ENCODE data around the gene PMIS2. TPM values are rescaled to one million over a fixed set of nuclear protein-coding genes. Genes with fewer than 3 reads are reported as not detected.

PMIS2 gene
- total RNA-seq, 1 experiment from 2014 or later, result not detected

- CTCF ChIA-PET, result no interaction called here
- no peaks in the 10 kb centered on the region for H3K4me1 ChIP-seq
- Mint-ChIP-seq H3K9me3 (ENCODE audit: unreplicated experiment) (peaks cover 13% of the 10 kb centered on the region), H3K27me3 (ENCODE audit: insufficient read depth, unreplicated experiment) (peaks cover 8% of the 10 kb centered on the region), H3K4me3 (ENCODE audit: unreplicated experiment) (no peak overlapping the region), H3K36me3 (ENCODE audit: insufficient read depth, unreplicated experiment) (no peaks in the 10 kb centered on the region), H3K4me1 (ENCODE audit: low read depth, unreplicated experiment) (no peaks in the 10 kb centered on the region), H3K27ac (ENCODE audit: unreplicated experiment) (no peak overlapping the region)
- no peak for TF ChIP-seq CTCF (IDR thresholded peaks at IDR 0.05; ENCODE audit: insufficient read depth in 1 of 2, low read depth in 1 of 2, low read length in 1 of 2, severe bottlenecking in 1 of 2, unreplicated experiment in 1 of 2)
- peaks cover 6% of the 10 kb centered on the region for H3K9me3 ChIP-seq
- no peaks in the 10 kb centered on the region for H3K27me3 ChIP-seq (replicated peaks; ENCODE audit: control insufficient read depth, insufficient read depth, low read length)
- POLR2A ChIA-PET, result no interaction called here
- H3K4me3 ChIP-seq (ENCODE audit: low read depth, low read length), result no peak overlapping the region
- intact Hi-C loops (cut with micrococcal nuclease; ENCODE audit: unreplicated experiment), result no loop called here
- no TSS peak for BruUV-seq (replicated peaks)
- DNase-seq, result no peak
- H3K36me3 ChIP-seq (ENCODE audit: control insufficient read depth, insufficient read depth, low read length), result no peaks in the 10 kb centered on the region
Measured at GRCh38 chr19:35571406-35571965, 14.5 kb upstream of the PMIS2 start.

- peaks cover 26% of the 10 kb centered on the region for H3K9me3 ChIP-seq
- no peak for TF ChIP-seq CTCF (IDR thresholded peaks at IDR 0.05; ENCODE audit: insufficient read depth in 1 of 2, low read depth in 1 of 2, low read length in 1 of 2, severe bottlenecking in 1 of 2, unreplicated experiment in 1 of 2)
- H3K9me3 Mint-ChIP-seq (ENCODE audit: unreplicated experiment), result peaks cover 22% of the 10 kb centered on the region
- H3K36me3 ChIP-seq (ENCODE audit: control insufficient read depth, insufficient read depth, low read length), result no peaks in the 10 kb centered on the region
- H3K27ac Mint-ChIP-seq (ENCODE audit: unreplicated experiment), result no peak overlapping the region
- no peaks in the 10 kb centered on the region for H3K36me3 Mint-ChIP-seq (ENCODE audit: insufficient read depth, unreplicated experiment)
- no peaks in the 10 kb centered on the region for H3K27me3 ChIP-seq (replicated peaks; ENCODE audit: control insufficient read depth, insufficient read depth, low read length)
- CTCF ChIA-PET, result no interaction called here
- no TSS peak for BruUV-seq (replicated peaks)
- H3K4me1 ChIP-seq, result no peaks in the 10 kb centered on the region
- POLR2A ChIA-PET, result no interaction called here
- no peak overlapping the region for H3K4me3 ChIP-seq (ENCODE audit: low read depth, low read length)
- H3K27me3 Mint-ChIP-seq (ENCODE audit: insufficient read depth, unreplicated experiment), result peaks cover 2% of the 10 kb centered on the region
- no peak overlapping the region for H3K4me3 Mint-ChIP-seq (ENCODE audit: unreplicated experiment)
- intact Hi-C loops (cut with micrococcal nuclease; ENCODE audit: unreplicated experiment), result no loop called here
- no peaks in the 10 kb centered on the region for H3K4me1 Mint-ChIP-seq (ENCODE audit: low read depth, unreplicated experiment)
- DNase-seq, result no peak
Measured at GRCh38 chr19:35577918-35578317, 8.1 kb upstream of the PMIS2 start.

- ChIA-PET POLR2A (no interaction called here), CTCF (no interaction called here)
- no peak for TF ChIP-seq CTCF (IDR thresholded peaks at IDR 0.05; ENCODE audit: insufficient read depth in 1 of 2, low read depth in 1 of 2, low read length in 1 of 2, severe bottlenecking in 1 of 2, unreplicated experiment in 1 of 2)
- Mint-ChIP-seq H3K36me3 (ENCODE audit: insufficient read depth, unreplicated experiment) (no peaks in the 10 kb centered on the region), H3K27ac (ENCODE audit: unreplicated experiment) (no peak overlapping the region), H3K4me3 (ENCODE audit: unreplicated experiment) (no peak overlapping the region), H3K27me3 (ENCODE audit: insufficient read depth, unreplicated experiment) (peaks cover 3% of the 10 kb centered on the region), H3K4me1 (ENCODE audit: low read depth, unreplicated experiment) (no peaks in the 10 kb centered on the region), H3K9me3 (ENCODE audit: unreplicated experiment) (peaks cover 22% of the 10 kb centered on the region)
- intact Hi-C loops (cut with micrococcal nuclease; ENCODE audit: unreplicated experiment), result no loop called here
- H3K9me3 ChIP-seq, result peaks cover 26% of the 10 kb centered on the region
- DNase-seq, result no peak
- H3K36me3 ChIP-seq (ENCODE audit: control insufficient read depth, insufficient read depth, low read length), result no peaks in the 10 kb centered on the region
- no peak overlapping the region for H3K4me3 ChIP-seq (ENCODE audit: low read depth, low read length)
- H3K4me1 ChIP-seq, result no peaks in the 10 kb centered on the region
- BruUV-seq (replicated peaks), result no TSS peak
- H3K27me3 ChIP-seq (replicated peaks; ENCODE audit: control insufficient read depth, insufficient read depth, low read length), result no peaks in the 10 kb centered on the region
Measured at GRCh38 chr19:35578707-35579106, 7.3 kb upstream of the PMIS2 start.
